BE2C (cell line): ENCODE measurements around the gene SH2D1B.

ENCODE experiments used
- DNase-seq: peaks from one replicate; pipeline ENCODE4 v3.0.0-alpha.2; 2020
- H3K27me3 ChIP-seq: fragments of 250-450 bp; sonication (Bioruptor Pico); 2 replicates; pipeline ENCODE4 v1.5.1; 2020; ENCODE audit warnings: mild to moderate bottlenecking
- H3K36me3 ChIP-seq: fragments of 250-450 bp; sonication (Bioruptor Pico); 2 replicates; pipeline ENCODE4 v1.5.1; 2020; ENCODE audit warnings: mild to moderate bottlenecking
- H3K4me1 ChIP-seq: fragments of 250-450 bp; sonication (Bioruptor Pico); 2 replicates; pipeline ENCODE4 v1.5.1; 2020
- H3K4me3 ChIP-seq: 2 replicates; pipeline ENCODE4 v1.5.1; 2011; ENCODE audit warnings: low read depth, low read length
- H3K9me3 ChIP-seq: fragments of 250-450 bp; sonication (Bioruptor Pico); 2 replicates; pipeline ENCODE4 v1.5.1; 2020
- CTCF ChIP-seq: IDR thresholded peaks from 2 replicates; pipeline ENCODE4 v1.5.1; 2012; ENCODE audit warnings: mild to moderate bottlenecking, low read depth, low read length

SH2D1B gene

DNA sequence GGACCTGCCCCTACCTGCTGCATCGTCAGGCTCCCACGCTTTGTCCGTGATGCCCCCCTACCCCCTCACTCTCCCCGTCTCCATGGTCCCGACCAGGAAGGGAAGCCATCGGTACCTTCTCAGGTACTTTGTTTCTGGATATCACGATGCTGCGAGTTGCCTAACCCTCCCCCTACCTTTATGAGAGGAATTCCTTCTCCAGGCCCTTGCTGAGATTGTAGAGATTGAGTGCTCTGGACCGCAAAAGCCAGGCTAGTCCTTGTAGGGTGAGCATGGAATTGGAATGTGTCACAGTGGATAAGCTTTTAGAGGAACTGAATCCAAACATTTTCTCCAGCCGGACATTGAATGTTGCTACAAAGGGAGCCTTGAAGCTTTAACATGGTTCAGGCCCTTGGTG lies 44.2 kb downstream of the SH2D1B start:
- TF ChIP-seq CTCF: no peak
- no peaks in the 10 kb centered on the region for H3K9me3 ChIP-seq
- no peak overlapping the region for H3K4me3 ChIP-seq

GRCh38 chr1:162367073-162367472 lies 44.9 kb downstream of the SH2D1B start:
- no peak overlapping the region for H3K4me3 ChIP-seq
- H3K9me3 ChIP-seq: no peaks in the 10 kb centered on the region
- no peaks in the 10 kb centered on the region for H3K36me3 ChIP-seq
- H3K27me3 ChIP-seq: no peaks in the 10 kb centered on the region
- DNase-seq: no peak
- H3K4me1 ChIP-seq: no peaks in the 10 kb centered on the region
- no peak for TF ChIP-seq CTCF

More for the DNA sequence above, 44.2 kb downstream of the SH2D1B start:
- DNase-seq: no peak
- Histone ChIP-seq H3K36me3 (no peaks in the 10 kb centered on the region), H3K4me1 (peaks cover 5% of the 10 kb centered on the region), H3K27me3 (no peaks in the 10 kb centered on the region)

DNA sequence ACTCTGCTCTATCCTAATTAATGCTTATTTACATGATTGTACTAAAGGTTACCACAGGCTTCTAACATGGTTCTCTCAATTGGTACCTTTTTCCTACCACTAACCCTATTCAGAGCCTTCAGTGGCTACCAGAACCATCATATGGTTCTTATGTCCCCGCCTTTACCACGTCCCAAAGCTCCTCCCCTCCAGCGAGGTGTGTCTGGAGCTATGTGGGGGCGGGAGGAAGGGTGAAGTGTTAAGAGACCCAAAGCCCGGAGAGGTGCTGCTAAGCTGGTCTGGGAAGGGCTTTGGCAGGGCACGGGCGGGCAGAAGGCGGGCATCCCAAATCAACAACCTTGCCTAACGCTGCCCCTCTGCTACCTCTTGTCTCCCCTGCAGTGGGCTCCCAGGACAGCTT lies 45.3 kb downstream of the SH2D1B start:
- no peaks in the 10 kb centered on the region for H3K36me3 ChIP-seq
- H3K4me3 ChIP-seq: no peak overlapping the region
- no peaks in the 10 kb centered on the region for H3K27me3 ChIP-seq
- no peaks in the 10 kb centered on the region for H3K9me3 ChIP-seq
- DNase-seq: no peak
- no peaks in the 10 kb centered on the region for H3K4me1 ChIP-seq
- no peak for TF ChIP-seq CTCF

DNA sequence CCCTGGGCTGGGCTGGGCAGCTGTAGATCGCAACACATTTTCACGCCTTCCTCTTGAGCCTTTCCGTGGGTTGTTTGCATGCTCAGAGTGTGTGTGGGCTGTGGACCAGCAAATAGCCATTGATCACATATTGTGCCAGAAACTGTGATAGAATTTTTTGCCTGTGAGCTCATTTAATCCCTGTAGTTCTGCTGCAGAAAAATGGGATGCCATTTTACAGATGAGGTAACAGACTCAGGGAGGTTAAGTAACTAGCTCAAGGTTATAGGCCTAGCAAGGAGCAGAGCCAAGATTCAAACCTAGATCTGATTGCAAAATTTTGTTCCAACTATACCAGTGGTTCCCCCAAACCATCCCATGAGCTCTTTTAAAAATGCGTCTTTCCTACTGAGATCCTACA lies 45.8 kb downstream of the SH2D1B start:
- no peaks in the 10 kb centered on the region for H3K4me1 ChIP-seq
- H3K9me3 ChIP-seq: no peaks in the 10 kb centered on the region
- no peaks in the 10 kb centered on the region for H3K36me3 ChIP-seq
- no peak for DNase-seq
- H3K27me3 ChIP-seq: no peaks in the 10 kb centered on the region
- TF ChIP-seq CTCF: no peak
- H3K4me3 ChIP-seq: no peak overlapping the region

GRCh38 chr1:162365284-162366020 lies 46.5 kb downstream of the SH2D1B start:
- H3K36me3 ChIP-seq: no peaks in the 10 kb centered on the region
- TF ChIP-seq CTCF: no peak
- no peak for DNase-seq
- H3K4me3 ChIP-seq: no peak overlapping the region
- no peaks in the 10 kb centered on the region for H3K27me3 ChIP-seq
- H3K9me3 ChIP-seq: no peaks in the 10 kb centered on the region
- H3K4me1 ChIP-seq: no peaks in the 10 kb centered on the region

DNA sequence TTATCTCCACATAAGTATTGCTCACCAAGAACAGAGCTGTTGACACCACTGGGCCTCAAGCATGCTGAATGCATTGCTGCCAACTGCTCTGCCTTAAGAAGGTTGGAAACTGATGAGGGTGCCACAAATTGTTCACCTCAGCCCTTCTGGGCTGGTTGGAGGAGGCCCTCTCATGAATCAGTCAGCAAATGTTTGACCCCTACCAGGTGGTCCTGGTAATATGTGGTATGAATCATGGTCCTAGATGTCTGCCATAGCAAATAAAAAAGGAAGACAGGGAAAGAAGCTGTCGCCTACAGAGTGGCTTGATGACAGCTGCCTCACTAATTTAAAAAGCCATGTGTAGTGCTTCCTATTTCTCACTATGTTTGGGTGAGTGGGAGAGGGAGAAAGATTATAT lies 47.4 kb downstream of the SH2D1B start:
- no peaks in the 10 kb centered on the region for H3K36me3 ChIP-seq
- no peak for TF ChIP-seq CTCF
- H3K9me3 ChIP-seq: no peaks in the 10 kb centered on the region
- H3K27me3 ChIP-seq: no peaks in the 10 kb centered on the region
- DNase-seq: no peak
- H3K4me3 ChIP-seq: no peak overlapping the region
- H3K4me1 ChIP-seq: no peaks in the 10 kb centered on the region
